ENCODE data around the gene EIF4H.
"Not testable (repeated sequence)": the region's sequence is repeated elsewhere in the genome, so short reads cannot be mapped to it uniquely, and the experiment has no call there.

EIF4H gene

GRCh38 chr7:74176555-74176954 is 2.4 kb downstream of the EIF4H start:
- DNase-seq, result no peak

GRCh38 chr7:74178632-74179031 is 4.5 kb downstream of the EIF4H start:
- peak; percentile 94 for DNase-seq

DNA sequence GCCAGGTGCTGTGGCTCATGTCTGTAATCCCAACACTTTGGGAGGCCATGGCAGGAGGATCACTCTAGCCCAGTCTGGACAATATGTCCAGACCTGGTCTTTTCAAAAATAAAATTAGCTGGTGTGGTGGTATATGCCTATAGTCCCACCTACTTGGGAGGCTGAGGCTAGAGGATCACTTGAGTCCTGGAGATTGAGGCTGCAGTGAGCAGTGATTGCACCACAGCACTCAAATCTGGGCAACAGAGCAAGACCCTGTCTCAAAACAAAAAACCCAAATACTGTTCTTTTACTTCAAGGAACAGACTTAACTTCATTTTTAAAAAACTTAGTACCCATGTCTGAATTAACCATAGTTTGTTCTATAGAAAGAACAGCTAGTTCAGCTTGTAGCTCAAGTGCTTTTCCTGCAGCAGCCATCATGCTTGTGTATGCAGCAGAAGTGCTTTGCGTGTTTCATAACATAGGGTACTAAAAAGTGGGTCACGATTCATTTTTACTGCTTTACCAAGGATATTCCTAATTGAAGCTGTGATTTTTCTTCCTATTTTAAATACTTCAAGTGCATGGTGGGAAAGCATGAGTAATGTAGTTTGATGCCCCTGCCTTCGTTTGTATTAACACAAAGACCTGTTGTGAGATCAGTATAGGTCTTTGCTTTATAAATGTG is 5.9 kb downstream of the EIF4H start:
- no peak for DNase-seq

DNA sequence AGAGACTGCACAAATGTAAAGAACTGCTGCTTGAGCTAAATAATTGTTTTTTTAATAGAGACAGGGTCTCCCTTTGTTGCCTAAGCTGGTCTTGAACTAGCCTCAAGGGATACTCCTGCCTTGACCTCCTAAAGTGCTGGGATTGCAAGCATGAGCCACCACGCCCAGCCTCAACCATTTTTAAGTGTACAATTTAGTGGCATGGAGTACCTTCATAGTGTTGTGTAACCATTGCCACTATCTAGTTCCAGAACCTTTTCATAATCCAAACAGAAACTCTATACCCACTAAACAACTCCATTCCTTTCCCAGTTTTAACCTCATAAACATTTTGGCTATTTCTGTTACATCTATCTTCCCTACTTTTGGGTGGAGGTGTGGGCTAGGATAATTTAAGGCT is 6.7 kb downstream of the EIF4H start:
- no peak for DNase-seq

DNA sequence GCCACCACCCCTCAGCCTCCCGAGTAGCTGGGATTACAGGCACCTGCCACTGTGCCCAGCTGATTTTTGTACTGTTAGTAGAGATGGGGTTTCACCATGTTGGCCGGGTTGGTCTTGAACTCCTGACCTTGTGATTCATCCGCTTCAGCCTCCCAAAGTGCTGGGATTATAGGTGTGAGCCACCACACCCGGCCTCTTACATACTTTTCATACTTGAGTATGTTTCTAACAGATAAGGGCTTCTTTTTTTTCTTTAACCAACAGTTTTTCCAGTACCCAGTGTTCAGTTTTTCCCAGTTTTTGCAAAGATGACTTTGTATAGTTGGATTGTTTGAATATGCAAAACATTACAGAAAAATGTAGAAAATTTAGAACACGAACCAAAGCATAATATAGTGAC is 7.7 kb downstream of the EIF4H start:
- no peak for DNase-seq

- DNase-seq, result no peak
Measured at GRCh38 chr7:74182453-74183090, 8.4 kb downstream of the EIF4H start.

DNA sequence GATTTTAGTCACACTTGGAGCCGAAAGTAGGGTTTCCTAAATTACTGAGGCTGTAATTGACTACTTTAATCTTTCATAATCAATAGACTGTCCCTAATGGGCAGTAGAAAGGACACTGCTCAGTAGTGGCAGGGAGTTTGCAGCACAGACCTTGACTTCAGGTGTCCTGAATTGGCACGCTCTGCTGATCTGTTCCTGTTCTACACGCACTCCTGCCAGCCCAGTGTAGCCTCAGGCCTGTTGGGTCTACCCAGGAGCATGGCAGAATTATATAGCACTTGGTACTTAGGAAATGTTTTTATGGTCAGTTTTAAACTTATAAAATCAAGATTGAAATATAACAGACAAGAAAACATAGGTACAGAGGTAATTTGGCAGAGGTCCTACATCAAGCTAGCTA is 9.0 kb downstream of the EIF4H start:
- DNase-seq, result no peak

- no peak for DNase-seq
Measured at GRCh38 chr7:74183653-74184450, 9.7 kb downstream of the EIF4H start.

DNA sequence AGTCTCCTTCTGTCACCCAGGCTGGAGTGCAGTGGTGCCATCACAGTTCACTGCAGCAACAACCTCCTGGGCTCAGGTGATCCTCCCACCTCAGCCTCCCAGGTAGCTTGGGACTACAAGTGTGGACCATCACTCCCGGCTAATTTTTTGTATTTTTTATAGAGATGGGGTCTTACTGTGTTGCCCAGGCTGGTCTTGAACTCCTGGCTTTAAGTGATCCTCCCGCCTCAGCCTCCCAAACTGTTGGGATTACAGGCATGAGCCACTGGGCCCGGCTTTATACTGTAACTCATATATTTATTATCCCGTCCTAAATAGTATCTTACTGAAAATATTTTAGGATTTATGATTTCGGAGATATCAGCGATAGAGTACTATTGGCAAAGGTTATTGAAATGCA is 10.9 kb downstream of the EIF4H start:
- no peak for DNase-seq

- no peak for DNase-seq
Measured at GRCh38 chr7:74185636-74186035, 11.5 kb downstream of the EIF4H start.

- DNase-seq, result peak; percentile 73
Measured at GRCh38 chr7:74187915-74188675, 13.9 kb downstream of the EIF4H start.

GRCh38 chr7:74190259-74190658 is 16.1 kb downstream of the EIF4H start:
- no peak for DNase-seq

GRCh38 chr7:74191231-74191630 is 17.1 kb downstream of the EIF4H start:
- no peak for DNase-seq

DNA sequence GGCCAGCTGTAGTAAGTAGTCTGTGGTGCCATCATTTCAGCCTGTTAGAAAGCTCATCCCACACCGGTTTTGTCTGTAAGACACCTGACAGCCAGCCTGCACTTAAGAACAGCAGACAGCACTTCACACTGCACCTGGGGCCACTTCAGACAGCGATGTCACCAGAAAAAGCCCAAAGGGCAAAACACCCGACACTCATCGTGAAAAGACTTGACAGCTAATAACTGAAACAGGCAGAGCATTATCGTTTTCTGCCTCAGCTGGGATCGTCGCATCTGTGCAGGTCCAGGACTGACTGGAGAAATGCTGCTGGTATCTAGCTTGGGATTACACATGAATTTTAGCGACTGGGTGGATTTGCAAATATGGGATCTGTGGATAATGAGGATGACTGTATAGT is 18.9 kb downstream of the EIF4H start:
- DNase-seq, result no peak

DNA sequence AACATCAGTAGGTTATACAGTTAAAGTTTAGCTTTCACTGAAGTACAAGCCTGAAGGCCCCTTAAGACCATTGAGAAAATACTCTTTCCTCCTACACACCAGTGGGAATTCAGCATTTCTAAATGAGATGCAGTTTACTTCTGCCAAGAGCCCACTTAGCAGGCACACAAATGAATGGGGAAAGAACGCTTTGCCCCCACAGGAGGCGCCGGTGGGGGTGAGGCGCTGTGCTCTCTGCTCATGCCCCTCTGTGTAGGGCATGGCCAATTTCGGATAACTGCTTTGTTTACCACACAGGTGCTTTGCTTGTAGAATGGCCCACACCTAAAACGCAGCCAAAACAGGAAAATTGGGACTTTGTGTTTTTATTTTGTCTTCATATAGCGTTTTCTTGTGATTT is 19.8 kb downstream of the EIF4H start:
- no peak for DNase-seq

GRCh38 chr7:74194686-74195085 is 20.5 kb downstream of the EIF4H start:
- no peak for DNase-seq

- DNase-seq, result not testable (repeated sequence)
Measured at GRCh38 chr7:74195139-74195860, 21.1 kb downstream of the EIF4H start.

- not testable (repeated sequence) for DNase-seq
Measured at GRCh38 chr7:74195968-74196654, 22.0 kb downstream of the EIF4H start.

DNA sequence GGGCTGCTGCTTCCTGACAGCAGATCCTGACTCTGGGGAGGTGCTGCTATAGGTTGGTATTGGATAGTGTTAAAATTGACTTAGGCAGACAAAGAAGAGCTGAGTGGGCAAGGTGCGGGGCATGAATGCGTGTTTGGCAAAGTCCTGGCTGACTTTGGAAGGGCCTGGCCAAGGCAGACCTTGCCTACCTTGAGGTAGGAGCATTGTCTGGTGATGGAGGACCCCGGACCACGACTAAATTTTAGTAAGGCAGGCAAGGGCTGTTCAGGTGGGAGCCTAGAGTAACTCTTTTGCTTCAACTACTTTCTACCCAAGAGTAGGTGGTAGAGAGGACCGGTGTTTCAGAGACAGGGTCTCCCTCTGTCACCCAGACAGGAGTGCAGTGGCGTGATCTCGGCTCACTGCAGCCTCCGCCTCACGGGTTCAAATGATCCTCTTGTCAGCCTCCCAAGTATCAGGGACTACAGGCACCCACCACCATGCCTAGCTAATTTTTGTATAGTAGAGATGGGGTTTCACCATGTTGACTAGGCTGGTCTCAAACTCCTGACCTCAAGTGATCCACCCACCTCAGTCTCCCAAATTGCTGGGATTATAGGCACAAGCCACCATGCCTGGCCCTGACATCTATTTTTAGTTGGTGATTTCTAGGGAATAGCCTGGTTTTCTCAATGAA is 23.4 kb downstream of the EIF4H start:
- no peak for DNase-seq

DNA sequence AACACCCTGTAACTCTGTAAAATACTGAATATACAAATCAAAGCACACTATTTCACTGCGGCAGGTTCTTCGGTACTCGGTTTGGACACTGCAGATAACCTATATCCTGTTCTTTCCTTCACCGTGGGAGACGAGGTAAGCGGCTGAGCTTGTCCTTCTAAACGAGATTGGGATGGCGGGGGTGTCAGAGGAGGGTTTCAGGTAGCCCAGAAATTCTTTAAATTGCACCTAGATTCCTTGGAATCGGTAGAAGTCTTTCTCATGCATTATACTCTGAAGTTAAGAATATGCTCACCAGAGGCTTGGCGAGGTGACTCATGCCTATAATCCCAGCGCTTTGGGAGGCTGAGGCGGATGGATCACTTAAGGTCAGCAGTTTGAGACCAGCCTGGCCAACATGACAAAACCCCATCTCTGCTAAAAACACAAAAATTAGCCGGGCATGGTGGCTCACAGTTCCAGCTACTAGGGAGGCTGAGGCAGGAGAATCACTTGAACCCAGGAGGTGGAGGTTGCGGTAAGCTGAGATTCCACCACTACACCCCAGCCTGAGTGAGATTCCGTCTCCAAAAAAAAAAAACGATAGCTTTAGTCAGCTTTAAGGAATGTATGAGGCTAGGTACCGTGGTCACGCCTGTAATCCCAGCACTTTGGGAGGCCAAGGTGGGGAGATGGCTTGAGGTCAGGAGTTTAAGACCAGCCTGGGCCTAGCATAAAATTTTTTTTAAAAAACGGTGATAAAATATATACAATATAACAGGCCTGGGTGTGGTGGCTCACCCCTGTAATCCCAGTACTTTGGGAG is 25.6 kb downstream of the EIF4H start:
- peak; percentile 48 for DNase-seq

Data from fibroblast of upper back skin (primary cell).